Glutamatergic neuron (in vitro differentiated cells): ENCODE measurements around the gene ATXN10. TPM values are rescaled to one million over a fixed set of nuclear protein-coding genes. Genes with fewer than 3 reads are reported as not detected.

Experiments
- DNase-seq: peaks from one replicate; pipeline ENCODE4 v3.0.0; 2022
- H3K27ac Mint-ChIP-seq: one replicate; pipeline ENCODE4 v1.8.0; 2020; ENCODE audit warnings: mild to moderate bottlenecking, mixed read lengths, inconsistent platforms; ENCODE audit not compliant: unreplicated experiment
- H3K27me3 Mint-ChIP-seq: one replicate; pipeline ENCODE4 v1.8.0; 2020; ENCODE audit warnings: mild to moderate bottlenecking, moderate library complexity, mixed read lengths, inconsistent platforms; ENCODE audit not compliant: unreplicated experiment
- H3K36me3 Mint-ChIP-seq: one replicate; pipeline ENCODE4 v1.8.0; 2020; ENCODE audit warnings: mild to moderate bottlenecking, mixed read lengths, inconsistent platforms; ENCODE audit not compliant: unreplicated experiment
- H3K4me1 Mint-ChIP-seq: one replicate; pipeline ENCODE4 v1.8.0; 2020; ENCODE audit warnings: mild to moderate bottlenecking, low read depth, mixed read lengths, inconsistent platforms; ENCODE audit not compliant: unreplicated experiment
- H3K4me3 Mint-ChIP-seq: one replicate; pipeline ENCODE4 v1.8.0; 2020; ENCODE audit warnings: mild to moderate bottlenecking, mixed read lengths, inconsistent platforms; ENCODE audit not compliant: unreplicated experiment
- H3K9me3 Mint-ChIP-seq: one replicate; pipeline ENCODE4 v1.8.0; 2020; ENCODE audit warnings: mild to moderate bottlenecking, moderate library complexity, mixed read lengths, inconsistent platforms; ENCODE audit not compliant: unreplicated experiment
- total RNA-seq: library from RNA; stranded (reverse); fragmentation: NEBNext Ultra II Directional; extraction: Animal tissue kit (Norgen Biotek cat#: 25700); gene quantifications from one replicate; pipeline ENCODE4 v1.2.1, GENCODE V29; 2021; ENCODE audit not compliant: unreplicated experiment
- TF ChIP-seq, protein P1 (sequence below): fragments of 200-600 bp; sonication (generic); IDR thresholded peaks from one replicate; pipeline ENCODE4 v1.5.0; 2021; ENCODE audit not compliant: partially characterized antibody, unreplicated experiment

The ATXN10 gene
- total RNA-seq, 1 donor from 2014 or later = 191 TPM

DNA sequence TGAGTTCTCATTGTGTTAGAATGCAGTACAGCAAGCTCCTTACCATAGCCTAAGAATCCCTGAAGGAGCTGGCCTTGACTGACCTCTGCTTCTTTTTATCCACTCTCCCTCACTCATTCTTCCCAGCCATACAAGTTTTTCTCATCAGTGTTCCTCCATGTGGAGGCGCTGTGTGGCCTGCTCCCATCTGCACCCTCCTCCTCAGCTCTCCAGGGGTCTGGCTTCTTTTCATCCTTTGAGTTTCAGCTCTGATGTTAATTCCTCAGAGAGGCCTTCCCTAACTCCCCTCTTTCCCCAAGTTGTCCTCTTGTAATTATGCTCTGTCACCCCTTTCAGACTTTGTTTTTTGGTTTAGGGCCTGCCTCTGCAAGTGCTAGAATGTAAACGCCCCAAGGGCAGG, 160.5 kb downstream of the ATXN10 start:
- Mint-ChIP-seq H3K4me3 (no peak overlapping the region), H3K27ac (no peak overlapping the region), H3K36me3 (peaks cover 7% of the 10 kb centered on the region), H3K9me3 (peaks cover 4% of the 10 kb centered on the region), H3K27me3 (peaks cover 2% of the 10 kb centered on the region), H3K4me1 (peaks cover 2% of the 10 kb centered on the region)
- TF ChIP-seq, protein P1, sequence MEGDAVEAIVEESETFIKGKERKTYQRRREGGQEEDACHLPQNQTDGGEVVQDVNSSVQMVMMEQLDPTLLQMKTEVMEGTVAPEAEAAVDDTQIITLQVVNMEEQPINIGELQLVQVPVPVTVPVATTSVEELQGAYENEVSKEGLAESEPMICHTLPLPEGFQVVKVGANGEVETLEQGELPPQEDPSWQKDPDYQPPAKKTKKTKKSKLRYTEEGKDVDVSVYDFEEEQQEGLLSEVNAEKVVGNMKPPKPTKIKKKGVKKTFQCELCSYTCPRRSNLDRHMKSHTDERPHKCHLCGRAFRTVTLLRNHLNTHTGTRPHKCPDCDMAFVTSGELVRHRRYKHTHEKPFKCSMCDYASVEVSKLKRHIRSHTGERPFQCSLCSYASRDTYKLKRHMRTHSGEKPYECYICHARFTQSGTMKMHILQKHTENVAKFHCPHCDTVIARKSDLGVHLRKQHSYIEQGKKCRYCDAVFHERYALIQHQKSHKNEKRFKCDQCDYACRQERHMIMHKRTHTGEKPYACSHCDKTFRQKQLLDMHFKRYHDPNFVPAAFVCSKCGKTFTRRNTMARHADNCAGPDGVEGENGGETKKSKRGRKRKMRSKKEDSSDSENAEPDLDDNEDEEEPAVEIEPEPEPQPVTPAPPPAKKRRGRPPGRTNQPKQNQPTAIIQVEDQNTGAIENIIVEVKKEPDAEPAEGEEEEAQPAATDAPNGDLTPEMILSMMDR = no peak
- no peak for DNase-seq

DNA sequence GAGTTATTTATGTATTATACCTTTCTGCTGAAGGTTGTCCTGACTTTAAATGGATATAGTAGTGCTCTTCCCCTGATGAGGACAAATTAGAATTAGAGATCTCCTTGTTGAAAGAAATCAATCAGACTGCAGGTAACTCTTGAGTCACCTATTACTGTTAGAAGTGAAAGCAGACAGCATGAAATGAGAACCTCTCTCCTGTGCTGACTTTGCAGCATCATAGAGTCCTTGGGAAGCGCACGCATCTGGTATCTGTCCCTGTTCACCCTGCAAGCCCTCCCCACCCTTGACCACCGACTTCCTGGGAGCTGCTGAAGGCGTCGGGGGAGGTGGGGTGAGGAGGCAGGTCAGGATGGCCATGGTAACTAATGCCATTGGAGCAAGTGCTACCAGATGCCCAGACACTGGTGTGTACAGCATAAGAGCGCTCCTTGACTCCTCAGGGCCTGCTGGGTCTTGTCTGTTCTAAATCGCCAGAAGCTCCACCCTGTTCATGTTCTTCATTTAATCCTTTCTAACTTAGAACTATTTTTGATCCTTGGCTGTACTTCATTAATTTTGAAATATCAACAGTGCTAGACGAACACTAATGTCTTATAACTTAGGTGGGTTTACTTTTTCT, 161.4 kb downstream of the ATXN10 start:
- H3K4me1 Mint-ChIP-seq = peaks cover 2% of the 10 kb centered on the region
- peaks cover 7% of the 10 kb centered on the region for H3K36me3 Mint-ChIP-seq
- DNase-seq = no peak
- TF ChIP-seq, protein P1 = no peak
- H3K9me3 Mint-ChIP-seq = peaks cover 4% of the 10 kb centered on the region
- peaks cover 2% of the 10 kb centered on the region for H3K27me3 Mint-ChIP-seq
- no peak overlapping the region for H3K4me3 Mint-ChIP-seq
- H3K27ac Mint-ChIP-seq = no peak overlapping the region

DNA sequence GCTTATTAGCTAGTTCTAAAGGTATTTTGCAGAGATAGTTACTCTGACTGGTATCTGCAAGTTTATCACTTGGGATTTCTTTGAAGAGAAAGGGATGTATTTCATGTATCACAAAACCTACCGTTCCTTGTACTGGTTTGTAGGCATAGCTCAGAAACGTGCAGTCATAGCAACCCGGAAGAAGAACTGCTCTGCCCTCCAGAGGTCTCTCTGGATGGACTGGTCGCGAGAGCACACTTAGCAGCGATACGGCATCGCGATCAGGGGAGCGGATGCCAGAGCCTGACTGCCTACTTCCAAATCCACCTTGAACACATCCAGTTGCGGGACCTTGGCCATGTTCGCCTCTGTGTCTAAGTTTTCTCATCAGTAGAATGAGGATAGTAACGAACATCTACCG, 162.0 kb downstream of the ATXN10 start:
- Mint-ChIP-seq H3K9me3 (peaks cover 4% of the 10 kb centered on the region), H3K4me1 (peaks cover 4% of the 10 kb centered on the region), H3K27me3 (peaks cover 2% of the 10 kb centered on the region), H3K27ac (no peak overlapping the region), H3K36me3 (peaks cover 7% of the 10 kb centered on the region), H3K4me3 (no peak overlapping the region)
- TF ChIP-seq, protein P1 = no peak
- DNase-seq = no peak

DNA sequence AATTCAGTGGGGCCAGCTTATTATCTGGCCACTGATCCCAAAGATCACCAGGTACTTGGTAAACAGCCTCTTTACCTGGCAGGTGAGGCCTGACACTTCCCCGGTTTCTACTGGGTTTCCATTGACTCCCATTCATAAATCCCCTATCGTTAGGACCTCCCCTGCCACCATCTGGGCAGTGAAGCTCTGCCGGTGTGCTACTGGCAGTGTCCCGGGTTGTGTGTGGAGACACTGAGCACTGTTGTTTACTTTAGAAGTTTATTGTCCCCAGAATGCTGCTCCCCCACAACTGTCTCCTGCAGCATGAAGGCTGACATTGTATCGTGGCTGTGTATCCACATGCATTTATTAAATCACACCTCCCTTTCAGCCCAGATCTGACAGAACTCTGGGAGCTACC, 162.6 kb downstream of the ATXN10 start:
- H3K27ac Mint-ChIP-seq = no peak overlapping the region
- H3K27me3 Mint-ChIP-seq = peaks cover 2% of the 10 kb centered on the region
- peaks cover 3% of the 10 kb centered on the region for H3K36me3 Mint-ChIP-seq
- H3K4me3 Mint-ChIP-seq = no peak overlapping the region
- no peak for DNase-seq
- H3K4me1 Mint-ChIP-seq = peaks cover 5% of the 10 kb centered on the region
- no peaks in the 10 kb centered on the region for H3K9me3 Mint-ChIP-seq
- TF ChIP-seq, protein P1 = no peak

DNA sequence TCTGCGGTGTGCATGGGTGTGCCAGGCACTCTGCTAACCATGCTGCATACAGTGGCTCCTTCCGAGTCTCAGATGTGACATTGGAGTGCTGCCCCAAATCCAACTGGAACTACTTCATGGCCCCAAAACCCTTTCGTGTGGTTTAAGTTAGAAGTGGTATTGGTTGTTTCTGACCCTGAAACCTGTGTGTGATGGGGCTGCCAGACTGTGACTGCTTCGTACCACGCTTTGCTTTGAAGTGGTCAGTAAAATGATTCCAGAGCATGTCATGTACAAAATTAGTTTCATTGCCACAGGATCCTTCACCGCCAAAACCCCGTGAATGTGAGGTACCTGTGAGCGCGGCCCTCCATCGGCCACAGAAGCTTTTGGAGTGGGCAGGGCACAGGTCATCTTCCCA, 163.2 kb downstream of the ATXN10 start:
- H3K27me3 Mint-ChIP-seq = peaks cover 2% of the 10 kb centered on the region
- no peak overlapping the region for H3K4me3 Mint-ChIP-seq
- H3K9me3 Mint-ChIP-seq = no peaks in the 10 kb centered on the region
- H3K4me1 Mint-ChIP-seq = peaks cover 6% of the 10 kb centered on the region
- no peak overlapping the region for H3K27ac Mint-ChIP-seq
- DNase-seq = no peak
- H3K36me3 Mint-ChIP-seq = no peaks in the 10 kb centered on the region
- TF ChIP-seq, protein P1 = no peak
